Fibroblast of peridontal ligament (primary cell): Measurements from ENCODE around the gene PXT1.
"Not testable (repeated sequence)": the region's sequence is repeated elsewhere in the genome, so short reads cannot be mapped to it uniquely, and the experiment has no call there.

Source experiments
- DNase-seq: peaks from one replicate; pipeline ENCODE4 v3.0.0-alpha.2; 2010; ENCODE audit errors: extremely low read depth

The PXT1 gene

GRCh38 chr6:36443471-36444428, 1.1 kb upstream of the PXT1 start:
- peak; percentile 37 for DNase-seq

GRCh38 chr6:36442103-36442670, 467 bp downstream of the PXT1 start:
- no peak for DNase-seq

GRCh38 chr6:36441307-36441894, 1.3 kb downstream of the PXT1 start:
- peak; percentile 99 for DNase-seq

- DNase-seq: peak; percentile 73
Measured at GRCh38 chr6:36436466-36436865, 6.2 kb downstream of the PXT1 start.

- DNase-seq: peak; percentile 34
Measured at GRCh38 chr6:36432151-36432671, 10.4 kb downstream of the PXT1 start.

GRCh38 chr6:36431197-36431596, 11.5 kb downstream of the PXT1 start:
- DNase-seq: no peak

GRCh38 chr6:36430351-36430750, 12.3 kb downstream of the PXT1 start:
- no peak for DNase-seq

- peak; percentile 15 for DNase-seq
Measured at GRCh38 chr6:36428911-36429310, 13.7 kb downstream of the PXT1 start.

- DNase-seq: no peak
Measured at GRCh38 chr6:36426622-36427021, 16.0 kb downstream of the PXT1 start.

GRCh38 chr6:36423101-36423824, 19.4 kb downstream of the PXT1 start:
- peak; percentile 94 for DNase-seq

- DNase-seq: no peak
Measured at GRCh38 chr6:36422714-36423100, 19.9 kb downstream of the PXT1 start.

- no peak for DNase-seq
Measured at GRCh38 chr6:36419310-36419709, 23.3 kb downstream of the PXT1 start.

- DNase-seq: no peak
Measured at GRCh38 chr6:36418558-36418957, 24.1 kb downstream of the PXT1 start.

- DNase-seq: no peak
Measured at GRCh38 chr6:36414481-36414880, 28.2 kb downstream of the PXT1 start.

GRCh38 chr6:36413489-36414480, 28.9 kb downstream of the PXT1 start:
- no peak for DNase-seq

- DNase-seq: not testable (repeated sequence)
Measured at GRCh38 chr6:36409718-36410117, 32.9 kb downstream of the PXT1 start.

GRCh38 chr6:36404164-36404563, 38.5 kb downstream of the PXT1 start:
- DNase-seq: no peak

- DNase-seq: no peak
Measured at GRCh38 chr6:36402481-36402880, 40.2 kb downstream of the PXT1 start.

GRCh38 chr6:36399970-36400369, 42.7 kb downstream of the PXT1 start:
- no peak for DNase-seq

- DNase-seq: no peak
Measured at GRCh38 chr6:36392621-36393020, 50.0 kb downstream of the PXT1 start.

GRCh38 chr6:36389353-36389752, 53.3 kb downstream of the PXT1 start:
- no peak for DNase-seq
